SK-N-SH (cell line): Measurements from ENCODE around the gene CGAS.

Experiments used
- EP300 ChIP-seq, 2 experiments: IDR thresholded peaks; 2 replicates each; pipeline versions ENCODE4 v1.4.0 to v1.6.1; 2012; ENCODE audit warnings: borderline replicate concordance in 1 of 2, low read depth in 1 of 2, low read length in 1 of 2
- EZH2phosphoT487 ChIP-seq: fragments of 200-600 bp; sonication (generic); IDR thresholded peaks from 2 replicates; pipeline ENCODE4 v1.6.1; 2017; ENCODE audit warnings: low read depth, mixed run types, mild to moderate bottlenecking, antibody characterized with exemption, moderate library complexity, borderline replicate concordance
- POLR2AphosphoS5 ChIP-seq: IDR thresholded peaks from 2 replicates; pipeline ENCODE4 v1.6.1; 2012; ENCODE audit warnings: low read depth, low read length
- TF ChIP-seq, protein P1 (sequence below): IDR thresholded peaks from 2 replicates; pipeline ENCODE4 v1.4.0; 2012; ENCODE audit warnings: low read depth, borderline replicate concordance
- TF ChIP-seq, protein P2 (sequence below): fragments of 200-600 bp; sonication (generic); IDR thresholded peaks from 2 replicates; pipeline ENCODE4 v1.6.1; 2017; ENCODE audit warnings: antibody characterized with exemption, mild to moderate bottlenecking, moderate library complexity
- TF ChIP-seq, protein P3 (sequence below): fragments of 150-350 bp; IDR thresholded peaks from 2 replicates; pipeline ENCODE4 v1.6.1; 2017; ENCODE audit warnings: antibody characterized with exemption, low read length, low read depth, borderline replicate concordance

DNA sequence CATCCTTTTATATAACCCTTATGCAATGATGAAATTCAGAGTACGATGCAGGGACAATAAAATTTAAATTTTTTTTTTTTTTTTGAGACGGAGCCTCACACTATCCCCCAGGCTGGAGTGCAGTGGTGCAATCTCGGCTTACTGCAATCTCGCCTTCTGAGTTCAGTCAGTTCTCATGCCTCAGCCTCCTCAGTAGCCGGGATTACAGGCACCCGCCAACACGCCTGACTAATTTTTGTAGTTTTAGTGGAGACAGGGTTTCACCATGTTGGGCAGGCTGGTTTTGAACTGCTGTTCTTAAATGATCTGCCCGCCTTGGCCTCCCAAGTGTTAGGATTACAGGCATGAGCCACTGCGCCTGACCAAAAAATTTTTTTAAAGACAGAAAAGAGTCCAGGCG, 24.6 kb upstream of the CGAS start:
- TF ChIP-seq, protein P1, sequence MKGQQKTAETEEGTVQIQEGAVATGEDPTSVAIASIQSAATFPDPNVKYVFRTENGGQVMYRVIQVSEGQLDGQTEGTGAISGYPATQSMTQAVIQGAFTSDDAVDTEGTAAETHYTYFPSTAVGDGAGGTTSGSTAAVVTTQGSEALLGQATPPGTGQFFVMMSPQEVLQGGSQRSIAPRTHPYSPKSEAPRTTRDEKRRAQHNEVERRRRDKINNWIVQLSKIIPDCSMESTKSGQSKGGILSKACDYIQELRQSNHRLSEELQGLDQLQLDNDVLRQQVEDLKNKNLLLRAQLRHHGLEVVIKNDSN = no peak
- TF ChIP-seq, protein P2, sequence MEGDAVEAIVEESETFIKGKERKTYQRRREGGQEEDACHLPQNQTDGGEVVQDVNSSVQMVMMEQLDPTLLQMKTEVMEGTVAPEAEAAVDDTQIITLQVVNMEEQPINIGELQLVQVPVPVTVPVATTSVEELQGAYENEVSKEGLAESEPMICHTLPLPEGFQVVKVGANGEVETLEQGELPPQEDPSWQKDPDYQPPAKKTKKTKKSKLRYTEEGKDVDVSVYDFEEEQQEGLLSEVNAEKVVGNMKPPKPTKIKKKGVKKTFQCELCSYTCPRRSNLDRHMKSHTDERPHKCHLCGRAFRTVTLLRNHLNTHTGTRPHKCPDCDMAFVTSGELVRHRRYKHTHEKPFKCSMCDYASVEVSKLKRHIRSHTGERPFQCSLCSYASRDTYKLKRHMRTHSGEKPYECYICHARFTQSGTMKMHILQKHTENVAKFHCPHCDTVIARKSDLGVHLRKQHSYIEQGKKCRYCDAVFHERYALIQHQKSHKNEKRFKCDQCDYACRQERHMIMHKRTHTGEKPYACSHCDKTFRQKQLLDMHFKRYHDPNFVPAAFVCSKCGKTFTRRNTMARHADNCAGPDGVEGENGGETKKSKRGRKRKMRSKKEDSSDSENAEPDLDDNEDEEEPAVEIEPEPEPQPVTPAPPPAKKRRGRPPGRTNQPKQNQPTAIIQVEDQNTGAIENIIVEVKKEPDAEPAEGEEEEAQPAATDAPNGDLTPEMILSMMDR = no peak
- TF ChIP-seq, protein P3, sequence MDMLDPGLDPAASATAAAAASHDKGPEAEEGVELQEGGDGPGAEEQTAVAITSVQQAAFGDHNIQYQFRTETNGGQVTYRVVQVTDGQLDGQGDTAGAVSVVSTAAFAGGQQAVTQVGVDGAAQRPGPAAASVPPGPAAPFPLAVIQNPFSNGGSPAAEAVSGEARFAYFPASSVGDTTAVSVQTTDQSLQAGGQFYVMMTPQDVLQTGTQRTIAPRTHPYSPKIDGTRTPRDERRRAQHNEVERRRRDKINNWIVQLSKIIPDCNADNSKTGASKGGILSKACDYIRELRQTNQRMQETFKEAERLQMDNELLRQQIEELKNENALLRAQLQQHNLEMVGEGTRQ = no peak
- TF ChIP-seq EZH2phosphoT487 = no peak
- TF ChIP-seq POLR2AphosphoS5 = no peak
- no peak for TF ChIP-seq EP300 (IDR thresholded peaks at IDR 0.05; ENCODE audit: borderline replicate concordance in 1 of 2, low read depth in 1 of 2, low read length in 1 of 2)
